Pancreas (tissue), 10 donors: ENCODE data around the gene PAM. TPM values are rescaled to one million over a fixed set of nuclear protein-coding genes. Genes with fewer than 3 reads are reported as not detected.

ENCODE experiments used
- ATAC-seq, 4 donors: fragments of 200-7000 bp; cut with Tn5 transposase; one replicate each; pipeline versions ENCODE4 v1.8.0 to v1.9.1; 2020; ENCODE audit warnings: mild to moderate bottlenecking in 4 of 4, moderate library complexity in 4 of 4
- DNase-seq, 6 donors: peaks; one replicate each; pipeline ENCODE4 v3.0.0-alpha.2; 2020
- FAIRE-seq: peaks from 2 replicates; lab custom pipeline; 2012; peaks lifted over from hg19 to GRCh38; lab: Jason Lieb, UNC
- H3K27ac ChIP-seq, 4 donors: fragments of 200-600 bp; sonication (generic); 1 replicate in 3 of 4; 2 replicates in 1 of 4; pipeline versions ENCODE4 v1.5.0 to v1.8.0; 2020
- H3K27me3 ChIP-seq, 4 donors: fragments of 200-600 bp; one replicate each; pipeline ENCODE4 v1.8.0; 2021
- H3K36me3 ChIP-seq, 3 donors: fragments of 200-600 bp; sonication (generic) in 1 of 3; one replicate each; pipeline versions ENCODE4 v1.5.0 to v1.8.0; 2020 to 2021
- H3K4me1 ChIP-seq, 3 donors: fragments of 200-600 bp; one replicate each; pipeline ENCODE4 v1.8.0; 2021
- H3K4me3 ChIP-seq, 4 donors: fragments of 200-600 bp; sonication (generic) in 2 of 4; one replicate each; pipeline versions ENCODE4 v1.5.0 to v1.8.0; 2020 to 2021
- H3K9me3 ChIP-seq, 4 donors: fragments of 200-600 bp; one replicate each; pipeline ENCODE4 v1.8.0; 2021
- WGBS, 2 donors: extraction: QIAGEN DNeasy Blood & Tissue Kit; methylation state at CpG; one replicate each; pipeline ENCODE4 v1.1.7; 2013; 5-methylcytosine and 5-hydroxymethylcytosine counted together
- intact Hi-C, 3 donors: fragments of 100-400 bp; cut with DNase I; formaldehyde crosslinking; loops; one replicate each; pipeline versions ENCODE4 v1.11.1 to v1.14.2; 2022
- polyA plus RNA-seq, 2 donors: library from polyadenylated mRNA; stranded (reverse); fragments of 200-250 nt; gene quantifications; one replicate each; pipeline ENCODE4 v1.2.3, GENCODE V29; 2013
- total RNA-seq, 6 donors: library from RNA; stranded (reverse); fragmentation: NEBNext Ultra II Directional in 4 of 6; extraction: Animal tissue kit (Norgen Biotek cat#: 25700) in 4 of 6; gene quantifications; one replicate each; pipeline versions ENCODE4 v1.2.1 to v1.2.4, GENCODE V29; 2021 to 2023
- TF ChIP-seq, protein P1 (sequence below), 4 donors: fragments of 200-600 bp; sonication (generic) in 3 of 4; IDR thresholded peaks; one replicate each; pipeline versions ENCODE4 v1.5.0 to v1.8.0; 2021; ENCODE audit warnings: antibody characterized with exemption in 4 of 4
- donor health status: healthy with polysubstance abuse.
- donor health status: DM: no; HTN: no; CAD: no; lungs with moderate emphysema.
- donor health status: DM: no; HTN: no; CAD: no.
- donor health status: control.
- donor health status: control.
- donor health status: Bipolar disorder and iron deficiency.
- donor health status: DM: yes; HTN: yes; CAD: no.
- donor health status: DM: no; HTN: no; CAD: no.
- donor health status: DM: no; HTN: no; CAD: no.
- donor health status: DM: yes; HTN: yes; CAD: no.

The PAM gene
- total and polyA plus RNA-seq, 8 donors = 47.0 to 242 (median 85.8) TPM

DNA sequence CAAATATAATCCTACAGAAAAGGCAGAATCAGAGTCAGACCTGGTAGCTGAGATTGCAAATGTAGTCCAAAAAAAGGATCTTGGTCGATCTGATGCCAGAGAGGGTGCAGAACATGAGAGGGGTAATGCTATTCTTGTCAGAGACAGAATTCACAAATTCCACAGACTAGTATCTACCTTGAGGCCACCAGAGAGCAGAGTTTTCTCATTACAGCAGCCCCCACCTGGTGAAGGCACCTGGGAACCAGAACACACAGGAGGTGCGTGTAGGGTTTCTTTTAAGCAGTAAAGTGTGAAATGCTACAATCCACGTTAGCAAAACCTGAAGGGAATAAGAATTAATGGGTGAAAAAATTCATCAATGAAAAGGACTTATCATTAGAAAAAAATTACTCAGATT, 219.1 kb downstream of the PAM start:
- Histone ChIP-seq H3K9me3 (no peaks in the 10 kb centered on the region), H3K36me3 (no peaks in the 10 kb centered on the region), H3K4me1 (no peaks in the 10 kb centered on the region), H3K27ac (no peak overlapping the region), H3K4me3 (no peak overlapping the region), H3K27me3 (no peaks in the 10 kb centered on the region)
- TF ChIP-seq, protein P1, sequence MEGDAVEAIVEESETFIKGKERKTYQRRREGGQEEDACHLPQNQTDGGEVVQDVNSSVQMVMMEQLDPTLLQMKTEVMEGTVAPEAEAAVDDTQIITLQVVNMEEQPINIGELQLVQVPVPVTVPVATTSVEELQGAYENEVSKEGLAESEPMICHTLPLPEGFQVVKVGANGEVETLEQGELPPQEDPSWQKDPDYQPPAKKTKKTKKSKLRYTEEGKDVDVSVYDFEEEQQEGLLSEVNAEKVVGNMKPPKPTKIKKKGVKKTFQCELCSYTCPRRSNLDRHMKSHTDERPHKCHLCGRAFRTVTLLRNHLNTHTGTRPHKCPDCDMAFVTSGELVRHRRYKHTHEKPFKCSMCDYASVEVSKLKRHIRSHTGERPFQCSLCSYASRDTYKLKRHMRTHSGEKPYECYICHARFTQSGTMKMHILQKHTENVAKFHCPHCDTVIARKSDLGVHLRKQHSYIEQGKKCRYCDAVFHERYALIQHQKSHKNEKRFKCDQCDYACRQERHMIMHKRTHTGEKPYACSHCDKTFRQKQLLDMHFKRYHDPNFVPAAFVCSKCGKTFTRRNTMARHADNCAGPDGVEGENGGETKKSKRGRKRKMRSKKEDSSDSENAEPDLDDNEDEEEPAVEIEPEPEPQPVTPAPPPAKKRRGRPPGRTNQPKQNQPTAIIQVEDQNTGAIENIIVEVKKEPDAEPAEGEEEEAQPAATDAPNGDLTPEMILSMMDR (IDR thresholded peaks at IDR 0.05) = no peak
- 87% methylated on average over 3 of the region's 3 CpGs for WGBS, 2 donors
- no peak for DNase-seq
- FAIRE-seq = no peak
- intact Hi-C loops = no loop called here
- ATAC-seq = no peak

DNA sequence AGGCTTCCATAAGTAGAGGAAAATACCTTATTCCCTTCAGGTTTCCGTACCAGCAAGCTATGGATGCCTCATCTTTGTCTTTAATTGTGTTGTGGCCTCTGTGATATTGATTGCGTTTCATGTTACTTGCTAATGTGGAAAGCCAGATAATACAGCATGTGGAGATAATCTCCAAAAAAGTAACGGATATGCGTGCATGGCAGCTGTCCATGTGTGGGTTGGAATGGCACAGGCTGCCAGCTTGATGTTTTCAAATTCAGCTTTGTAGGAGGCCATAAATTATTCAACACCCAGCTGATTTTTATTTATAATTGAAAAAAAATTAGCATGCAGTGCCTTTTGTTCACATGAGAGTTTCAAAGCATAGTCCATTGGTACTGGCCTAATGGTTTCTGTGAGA, 219.9 kb downstream of the PAM start:
- 62 to 67% methylated on average over 4 of the region's 4 CpGs for WGBS, 2 donors
- no peak for FAIRE-seq

DNA sequence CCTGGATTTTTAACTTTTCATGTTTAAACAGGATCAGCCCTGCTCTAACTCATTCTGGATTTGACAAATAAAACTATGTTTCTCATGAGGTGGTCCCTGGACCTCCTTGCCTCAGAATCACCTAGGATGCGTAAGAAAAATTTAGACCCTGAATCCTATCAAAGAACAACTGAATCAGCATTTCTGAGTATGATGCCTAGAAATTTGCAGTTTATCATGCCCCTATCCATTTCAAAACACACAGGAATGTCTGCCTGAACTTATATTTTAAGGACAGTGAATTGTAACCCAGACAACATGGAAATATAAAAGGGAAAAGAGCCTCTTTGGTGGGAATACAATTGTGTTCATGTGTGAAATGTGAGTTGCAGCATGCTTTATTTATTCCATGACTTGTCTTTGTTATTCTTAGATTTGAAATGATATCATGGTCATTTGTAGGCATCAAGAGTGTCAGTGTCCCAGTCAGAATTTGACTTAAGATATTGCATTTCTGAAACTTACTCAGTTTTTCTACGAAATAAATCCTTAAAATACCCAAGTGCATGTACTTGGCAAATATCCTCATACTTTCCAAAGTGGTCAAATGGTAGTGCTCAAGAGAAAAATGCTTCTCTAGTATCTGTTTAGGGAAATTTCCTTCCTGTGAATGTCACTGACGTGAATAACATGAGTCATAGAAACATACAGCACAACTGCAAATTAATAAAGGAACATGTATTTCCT, 220.5 kb downstream of the PAM start:
- FAIRE-seq (no peak), ATAC-seq (no peak)
- intact Hi-C loops = no loop called here

More for the DNA sequence above, 219.9 kb downstream of the PAM start:
- Histone ChIP-seq H3K9me3 (no peaks in the 10 kb centered on the region), H3K27me3 (no peaks in the 10 kb centered on the region), H3K36me3 (no peaks in the 10 kb centered on the region), H3K27ac (no peak overlapping the region), H3K4me1 (no peaks in the 10 kb centered on the region), H3K4me3 (no peak overlapping the region)
- no peak for ATAC-seq
- TF ChIP-seq, protein P1 (IDR thresholded peaks at IDR 0.05) = no peak
- DNase-seq = no peak
- intact Hi-C loops = no loop called here

DNA sequence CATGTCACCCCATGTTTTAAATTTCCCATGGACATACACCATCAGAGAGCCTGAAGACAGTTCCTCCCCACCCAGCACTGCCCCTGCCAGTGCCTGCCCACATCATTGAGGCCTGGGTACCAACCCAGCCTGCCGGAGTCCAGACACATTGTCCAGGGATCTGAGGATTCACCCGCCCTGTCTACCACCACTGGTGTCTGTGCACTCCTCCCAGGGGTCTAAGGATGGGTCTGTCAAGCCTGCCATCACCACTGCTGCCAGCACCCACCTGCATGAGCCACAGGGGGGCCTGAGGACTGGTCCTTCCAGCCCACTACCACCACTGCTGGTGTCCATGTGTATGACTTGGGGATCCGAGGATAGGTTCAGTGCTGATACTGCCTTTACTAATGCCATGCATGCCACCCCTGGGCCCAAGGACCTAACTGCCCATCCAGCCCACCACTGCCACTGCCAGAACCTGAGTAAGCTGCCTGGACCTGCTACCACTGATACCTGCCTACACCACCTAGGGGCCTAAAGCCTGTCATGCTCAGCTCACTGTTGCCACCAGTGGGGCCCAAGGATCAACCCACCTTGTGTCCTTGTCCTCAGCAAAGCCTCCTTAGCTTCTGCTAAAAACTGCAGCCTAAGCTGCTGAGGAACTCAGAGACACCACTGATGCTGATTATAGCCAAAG, 227.0 kb downstream of the PAM start:
- no peaks in the 10 kb centered on the region for H3K4me1 ChIP-seq
- DNase-seq (peak in 2 of 6 donors; percentile 29 to 35), FAIRE-seq (no peak), ATAC-seq (no peak)
- H3K36me3 ChIP-seq = no peaks in the 10 kb centered on the region
- intact Hi-C loops = no loop called here
- 95 to 96% methylated on average over 3 of the region's 3 CpGs for WGBS, 2 donors
- TF ChIP-seq, protein P1 (IDR thresholded peaks at IDR 0.05) = no peak
- H3K27ac ChIP-seq = no peak overlapping the region
- H3K9me3 ChIP-seq = no peaks in the 10 kb centered on the region
- H3K27me3 ChIP-seq = no peaks in the 10 kb centered on the region
- no peak overlapping the region for H3K4me3 ChIP-seq

More for the DNA sequence above, 220.5 kb downstream of the PAM start:
- no peaks in the 10 kb centered on the region for H3K9me3 ChIP-seq
- no peaks in the 10 kb centered on the region for H3K4me1 ChIP-seq
- 90 to 96% methylated on average over 3 of the region's 3 CpGs for WGBS, 2 donors
- H3K36me3 ChIP-seq = no peaks in the 10 kb centered on the region
- H3K27me3 ChIP-seq = no peaks in the 10 kb centered on the region
- H3K27ac ChIP-seq = no peak overlapping the region
- H3K4me3 ChIP-seq = no peak overlapping the region
- no peak for DNase-seq
- TF ChIP-seq, protein P1 (IDR thresholded peaks at IDR 0.05) = no peak

DNA sequence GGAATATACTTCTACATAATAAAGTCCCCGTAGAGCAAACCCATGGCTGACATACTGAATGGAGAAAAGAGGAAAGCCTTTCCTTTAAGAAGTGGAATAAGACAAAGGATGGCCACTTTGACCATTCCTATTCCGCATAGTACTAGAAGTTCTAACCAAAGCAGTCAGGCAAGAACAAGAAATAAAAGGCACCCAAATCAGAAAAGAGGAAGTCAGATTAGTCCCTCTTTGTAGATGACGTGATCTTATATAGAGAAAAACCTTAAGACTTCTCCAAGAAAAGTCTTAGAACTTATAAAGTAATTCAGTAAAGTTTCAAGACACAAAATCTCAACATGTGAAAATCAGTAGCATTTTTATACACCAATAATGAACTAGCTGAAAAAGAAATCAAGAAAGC, 231.0 kb downstream of the PAM start:
- FAIRE-seq (no peak), DNase-seq (no peak), ATAC-seq (no peak)
- TF ChIP-seq, protein P1 (IDR thresholded peaks at IDR 0.05) = no peak
- H3K27me3 ChIP-seq = no peaks in the 10 kb centered on the region
- intact Hi-C loops = no loop called here
- H3K4me1 ChIP-seq = no peaks in the 10 kb centered on the region
- H3K36me3 ChIP-seq = no peaks in the 10 kb centered on the region
- no peak overlapping the region for H3K27ac ChIP-seq
- no peaks in the 10 kb centered on the region for H3K9me3 ChIP-seq
- H3K4me3 ChIP-seq = no peak overlapping the region
- 96 to 97% methylated on average over 3 of the region's 3 CpGs for WGBS, 2 donors
